Measurements from ENCODE around the gene LPP.

The LPP gene

DNA sequence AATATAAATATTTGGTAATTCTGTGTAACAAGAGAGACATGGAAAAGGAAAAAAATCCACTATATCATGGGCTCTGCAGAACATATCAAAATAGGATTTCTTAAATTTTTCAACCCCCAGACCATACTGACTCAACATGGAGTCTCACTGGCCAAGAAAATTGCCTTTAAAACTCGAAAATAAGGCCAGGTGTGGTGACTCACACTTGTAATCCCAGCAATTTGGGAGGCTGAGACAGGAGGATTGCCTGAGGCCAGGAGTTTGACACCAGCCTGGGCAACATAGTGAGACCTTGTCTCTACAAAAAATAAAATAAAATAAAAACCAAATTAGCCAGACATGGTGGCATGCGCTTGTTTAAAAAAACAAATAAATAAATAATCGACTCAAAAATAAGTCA lies 723.4 kb downstream of the LPP start:
- no peak for DNase-seq (ENCODE audit: low spot score)

DNA sequence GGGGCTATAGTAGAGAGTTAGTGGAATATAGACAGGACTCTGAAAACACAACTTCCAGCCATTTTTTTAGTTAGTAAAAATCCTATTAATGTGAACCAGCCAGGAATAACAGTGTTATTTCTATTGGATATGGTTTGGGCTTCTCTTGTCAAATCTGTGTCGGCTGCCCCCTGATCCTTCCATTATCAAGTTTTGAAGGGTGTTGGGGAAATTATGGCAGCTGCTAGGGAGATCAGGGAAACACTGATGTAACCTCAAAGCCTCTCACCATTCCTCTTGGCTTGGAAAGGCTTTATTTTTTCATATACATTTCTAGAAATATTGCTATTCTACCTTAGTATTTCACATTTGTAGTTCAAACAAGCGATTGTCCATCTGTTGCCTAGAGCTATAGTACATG lies 724.1 kb downstream of the LPP start:
- no peak for DNase-seq (ENCODE audit: low spot score)

DNA sequence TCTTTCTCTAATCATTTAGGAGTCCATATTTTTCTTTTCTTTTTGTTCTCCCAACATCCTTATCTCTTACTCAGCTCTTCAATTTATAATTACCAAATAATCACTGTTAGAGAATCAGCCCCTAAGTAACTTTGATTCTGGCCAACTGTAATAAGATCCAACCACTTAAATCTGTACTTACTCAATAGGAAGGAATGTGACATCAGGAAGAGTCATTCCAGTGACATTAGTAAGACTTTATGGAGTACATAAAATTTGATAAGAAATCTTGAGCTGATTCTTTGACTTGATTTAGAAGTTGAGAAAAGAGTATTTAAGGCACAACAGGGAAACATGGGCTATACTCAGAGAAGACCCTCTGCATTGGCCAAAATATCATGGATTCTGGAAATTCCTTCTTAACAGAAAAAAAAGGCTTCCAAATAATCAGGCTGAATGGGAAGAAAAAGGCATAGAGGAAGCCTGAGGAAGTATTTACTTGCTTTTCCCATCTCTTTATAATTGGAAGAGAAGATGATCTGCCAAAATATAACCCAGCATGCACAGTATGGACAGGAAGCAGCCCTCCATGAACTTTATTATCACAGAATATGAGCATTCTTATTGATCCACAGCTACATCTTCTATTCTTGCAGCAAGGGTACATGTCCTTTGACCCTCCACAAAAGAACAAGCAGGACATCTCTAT lies 728.1 kb downstream of the LPP start:
- no peak for DNase-seq (ENCODE audit: low spot score)

DNA sequence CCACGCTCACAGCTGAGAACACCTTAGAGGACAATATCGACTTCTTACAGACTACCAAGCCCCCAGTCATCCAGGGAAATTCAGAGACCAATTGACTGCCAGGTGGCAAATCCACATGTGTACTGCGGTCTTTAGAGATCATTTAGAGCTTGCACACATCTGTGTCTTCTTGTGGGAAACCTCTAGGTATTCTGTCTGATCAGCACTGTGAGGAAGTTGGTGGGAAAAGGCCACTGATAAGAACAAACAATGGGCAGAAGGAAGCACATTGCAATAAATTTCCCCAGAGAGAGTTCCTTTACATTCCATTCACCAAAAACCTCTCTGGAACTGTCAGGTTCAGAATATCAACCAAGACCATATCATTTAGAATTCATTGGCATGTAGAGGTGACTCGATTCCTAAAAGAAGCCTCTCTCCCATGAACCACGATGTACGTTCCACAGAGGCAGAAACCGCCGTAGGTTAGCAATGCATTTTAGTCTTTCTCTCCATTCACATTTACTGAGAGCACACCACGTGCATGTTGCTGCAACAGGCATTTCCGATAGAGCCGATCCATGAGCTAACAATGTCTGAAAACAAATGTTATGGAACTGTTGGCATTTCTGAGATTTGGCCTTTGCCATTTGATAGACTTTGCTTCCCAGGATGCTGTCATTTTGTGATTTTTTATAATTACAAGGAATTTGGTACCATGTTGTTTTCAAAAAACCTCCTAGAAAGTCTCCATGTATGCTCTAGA lies 730.5 kb downstream of the LPP start:
- no peak for DNase-seq (ENCODE audit: low spot score)

DNA sequence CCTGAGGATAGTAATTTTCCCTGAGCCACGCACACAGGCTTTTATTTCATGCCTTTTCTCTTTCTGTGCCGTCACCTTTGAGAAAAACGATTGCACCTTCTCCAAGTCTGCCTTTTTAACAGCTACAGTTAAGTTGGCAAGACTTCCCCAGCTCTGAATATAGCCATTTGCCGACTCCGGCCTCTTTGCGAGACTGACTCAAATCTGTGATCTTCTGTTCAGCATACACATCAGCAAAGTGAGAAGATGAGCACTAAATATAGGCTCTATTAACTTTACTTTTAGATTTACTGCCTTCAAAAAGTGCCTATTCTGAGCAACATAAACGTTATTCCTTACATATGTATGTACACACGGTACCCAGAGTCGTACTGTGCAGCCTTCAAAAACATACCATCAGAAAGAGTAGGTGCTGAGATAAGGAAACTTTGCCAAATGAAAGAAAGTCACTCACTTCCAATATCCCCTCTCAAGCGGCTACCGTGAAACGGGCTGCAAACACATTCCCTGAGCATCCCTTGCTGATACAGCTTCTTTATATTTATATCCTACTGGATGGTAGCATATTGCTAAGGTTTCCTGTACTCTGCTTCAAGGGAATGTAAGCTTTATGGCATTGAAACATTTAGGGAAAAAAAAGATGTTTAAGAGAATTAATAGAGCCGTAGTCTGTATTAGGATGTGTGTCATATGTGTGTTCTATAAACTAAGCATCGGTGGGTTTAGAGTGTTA lies 734.5 kb downstream of the LPP start:
- no peak for DNase-seq (ENCODE audit: low spot score)

DNA sequence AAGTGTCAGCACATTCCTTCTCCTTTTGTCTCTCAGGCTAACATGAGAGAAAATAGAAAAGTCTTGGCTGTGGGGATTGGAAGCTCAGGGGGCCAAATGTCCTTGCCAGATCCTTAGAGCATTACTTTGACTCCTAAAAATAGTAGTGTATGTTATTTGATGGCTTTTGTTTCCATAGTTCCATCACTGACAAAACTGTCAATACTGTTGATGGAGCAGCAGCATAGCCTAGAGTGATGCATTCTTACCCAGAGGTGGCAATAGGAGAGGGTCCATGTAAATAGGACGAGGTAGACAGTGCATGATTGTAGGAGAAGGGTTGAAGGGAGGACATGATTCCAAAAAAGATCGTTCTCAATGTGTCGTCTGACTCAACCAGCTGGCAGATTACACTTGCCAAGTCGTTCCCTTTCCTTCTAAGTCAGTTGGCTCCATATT lies 735.1 kb downstream of the LPP start:
- DNase-seq (ENCODE audit: low spot score): no peak

DNA sequence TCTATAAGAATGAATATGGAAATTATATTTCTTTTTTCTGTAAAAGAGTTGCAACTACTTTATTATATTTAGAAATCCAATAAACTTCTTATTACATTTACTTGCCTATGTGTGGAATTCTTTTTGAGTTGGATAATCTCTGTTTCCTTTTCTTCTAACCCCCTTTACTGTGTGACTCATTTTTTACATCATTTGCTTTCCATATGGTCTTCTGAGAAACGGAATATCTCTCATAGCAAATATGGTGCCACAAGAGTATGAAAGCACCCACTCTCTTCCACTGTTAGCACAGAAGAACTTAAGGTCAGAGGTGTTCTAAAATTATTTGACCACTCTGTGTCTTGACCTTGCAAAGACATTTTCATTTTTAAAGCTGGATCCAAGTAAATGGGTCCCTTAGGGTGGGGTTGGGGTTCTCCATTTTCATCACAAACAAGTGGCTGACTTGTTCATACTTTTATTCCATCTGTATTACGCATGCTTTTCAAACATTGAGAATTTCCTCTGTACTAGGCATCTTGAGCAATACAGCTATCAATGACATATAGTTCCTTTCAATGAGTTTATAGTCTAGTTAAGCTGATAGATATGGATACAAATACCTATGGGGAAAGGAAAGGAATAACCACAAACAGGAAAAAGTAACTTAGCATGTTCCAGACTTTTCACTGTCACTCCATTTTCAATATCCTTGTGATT lies 736.8 kb downstream of the LPP start:
- no peak for DNase-seq (ENCODE audit: low spot score)

DNA sequence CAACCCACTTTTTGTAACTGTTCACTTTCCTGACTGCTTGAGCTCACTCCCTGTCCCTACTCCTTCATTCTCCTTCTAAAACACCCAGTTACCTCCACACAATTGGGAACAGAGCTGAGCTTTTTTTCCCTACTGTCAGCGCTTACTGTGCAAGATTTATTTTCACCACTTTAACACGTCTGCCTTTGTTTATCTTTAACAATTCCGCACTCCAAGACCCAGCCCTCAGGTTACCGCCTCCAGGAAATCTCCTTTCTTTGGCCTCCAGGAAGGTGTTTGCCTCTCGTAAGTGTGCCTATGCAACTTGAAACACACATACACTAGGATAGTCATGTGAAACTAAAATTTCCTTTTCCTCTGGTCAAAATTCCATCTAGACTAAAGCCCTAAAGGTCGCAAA lies 745.9 kb downstream of the LPP start:
- DNase-seq (ENCODE audit: low spot score): no peak

DNA sequence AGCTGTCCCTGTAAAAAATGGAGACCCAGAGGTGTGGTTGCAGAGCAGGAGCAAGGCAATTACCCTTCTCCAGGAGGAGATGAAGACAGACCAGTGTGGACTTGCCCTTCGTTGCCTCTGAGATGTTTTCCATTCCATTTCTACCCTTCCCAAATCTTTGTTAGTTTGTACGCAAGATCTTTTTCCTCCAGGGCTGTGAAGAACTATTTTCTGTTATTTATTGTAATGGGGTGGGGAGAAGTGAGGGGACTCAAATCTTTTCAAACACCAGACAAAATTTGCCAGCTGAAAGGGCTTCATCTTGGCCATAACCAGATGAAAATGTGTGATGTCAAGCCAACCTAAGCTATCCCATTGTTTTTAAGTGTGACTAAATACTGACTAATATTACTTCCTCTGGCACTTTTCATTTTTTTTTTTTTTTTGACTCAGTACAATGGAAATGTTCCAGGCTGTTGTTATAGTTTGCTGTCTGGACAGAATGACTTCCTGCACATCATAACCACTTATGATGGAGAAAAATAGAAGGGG lies 746.5 kb downstream of the LPP start:
- no peak for DNase-seq (ENCODE audit: low spot score)

DNA sequence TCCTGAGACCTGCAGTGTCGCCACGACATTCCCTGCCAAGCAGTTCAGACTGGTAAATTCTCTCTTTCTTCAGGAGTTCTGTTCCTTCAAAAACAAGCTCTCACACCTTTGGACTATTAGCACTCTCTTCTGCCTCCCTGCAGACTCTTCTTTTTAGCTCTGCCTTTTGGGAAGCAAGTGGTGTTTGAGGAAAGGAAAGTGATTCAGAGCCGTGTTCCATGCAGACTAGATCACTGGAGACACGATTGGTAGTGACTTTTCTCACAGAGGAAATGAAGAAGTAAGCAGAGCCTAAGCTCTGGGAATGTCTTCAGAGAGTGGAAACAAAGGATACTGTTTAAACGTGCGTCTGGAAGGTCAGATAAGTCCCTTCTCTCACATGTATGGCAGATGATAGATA lies 747.2 kb downstream of the LPP start:
- DNase-seq (ENCODE audit: low spot score): no peak

DNA sequence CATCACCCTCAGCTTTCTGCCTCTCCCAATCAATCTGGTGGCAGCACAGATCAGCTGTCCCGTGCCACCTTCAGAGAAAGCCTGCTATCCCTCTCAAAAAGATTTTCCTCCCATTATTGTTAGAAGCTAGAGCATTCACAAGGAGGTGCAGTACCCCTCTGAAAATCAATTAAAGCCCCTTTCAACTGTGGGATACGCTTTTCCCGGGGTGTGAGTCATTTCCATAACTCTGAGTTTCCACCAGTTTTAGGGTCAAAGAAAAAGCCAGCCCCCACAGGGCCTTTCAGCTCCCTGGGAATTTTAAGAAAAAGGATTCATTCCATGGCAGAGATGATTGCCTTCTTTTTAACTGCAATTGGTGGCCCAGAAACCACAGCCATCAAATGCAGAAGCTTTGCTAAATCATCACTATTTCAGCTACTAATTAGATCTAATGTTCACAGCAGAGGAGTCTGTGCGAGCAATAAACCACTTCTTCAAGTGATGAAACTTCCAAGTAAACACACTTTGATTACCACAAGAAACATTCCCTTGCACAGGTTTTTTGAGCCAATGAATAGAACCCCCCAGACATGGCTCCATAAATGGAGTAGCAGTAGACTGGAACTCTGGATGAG lies 747.8 kb downstream of the LPP start:
- no peak for DNase-seq (ENCODE audit: low spot score)

DNA sequence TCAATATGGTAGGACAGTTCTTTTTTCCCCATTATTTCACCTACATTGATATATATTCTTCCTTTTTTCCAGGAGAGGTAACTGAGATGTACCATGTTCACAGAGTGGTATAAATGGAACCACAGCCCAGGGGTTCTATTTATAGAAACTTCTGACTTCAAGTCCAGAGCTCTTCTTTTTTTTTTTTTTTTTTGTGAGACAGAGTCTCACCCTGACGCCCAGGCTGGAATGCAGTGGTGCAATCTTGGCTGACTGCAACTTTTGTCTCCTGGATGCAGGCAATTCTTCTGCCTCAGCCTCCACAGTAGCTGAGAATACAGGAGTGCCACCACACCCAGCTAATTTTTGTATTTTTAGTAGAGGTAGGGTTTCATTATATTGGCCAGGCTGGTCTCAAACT lies 750.7 kb downstream of the LPP start:
- no peak for DNase-seq (ENCODE audit: low spot score)

DNA sequence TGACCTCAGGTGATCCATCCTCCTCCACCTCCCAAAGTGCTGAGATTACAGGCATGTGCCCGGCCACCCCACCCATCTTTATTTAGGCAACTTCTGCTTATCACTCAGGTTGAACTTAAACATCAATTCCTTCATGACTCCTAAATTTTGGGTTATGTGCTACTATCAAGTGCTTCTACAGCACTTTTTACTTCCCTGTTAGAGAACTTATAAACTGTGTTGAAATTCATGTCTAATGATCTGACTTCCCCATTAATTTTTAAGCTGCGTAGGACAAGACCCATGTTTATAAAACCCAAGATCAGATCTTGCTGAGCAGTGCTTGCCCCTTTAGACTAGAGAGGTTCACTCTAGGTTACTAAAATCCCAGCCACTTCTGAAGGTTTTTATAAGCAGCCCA lies 751.6 kb downstream of the LPP start:
- no peak for DNase-seq (ENCODE audit: low spot score)

DNA sequence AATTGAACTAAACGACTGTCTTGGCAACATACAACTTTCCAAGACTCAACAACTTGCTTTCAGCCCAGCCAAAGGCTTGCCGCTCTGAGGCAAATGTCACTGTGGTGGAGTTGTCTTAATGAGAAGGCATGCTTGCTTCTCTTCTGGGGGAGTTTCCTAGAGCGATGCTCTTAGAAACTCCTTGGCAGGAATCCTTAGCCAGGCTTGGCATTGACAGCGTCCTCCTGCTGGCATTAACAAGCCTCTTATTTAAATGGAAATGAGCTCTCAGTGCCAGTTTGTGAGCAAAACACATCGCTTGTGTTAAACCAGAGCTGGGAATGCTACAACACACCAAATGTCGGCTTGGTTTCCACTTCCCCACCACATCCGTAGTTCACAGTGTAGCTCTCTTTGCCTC lies 752.3 kb downstream of the LPP start:
- peak; percentile 75 for DNase-seq (ENCODE audit: low spot score)

DNA sequence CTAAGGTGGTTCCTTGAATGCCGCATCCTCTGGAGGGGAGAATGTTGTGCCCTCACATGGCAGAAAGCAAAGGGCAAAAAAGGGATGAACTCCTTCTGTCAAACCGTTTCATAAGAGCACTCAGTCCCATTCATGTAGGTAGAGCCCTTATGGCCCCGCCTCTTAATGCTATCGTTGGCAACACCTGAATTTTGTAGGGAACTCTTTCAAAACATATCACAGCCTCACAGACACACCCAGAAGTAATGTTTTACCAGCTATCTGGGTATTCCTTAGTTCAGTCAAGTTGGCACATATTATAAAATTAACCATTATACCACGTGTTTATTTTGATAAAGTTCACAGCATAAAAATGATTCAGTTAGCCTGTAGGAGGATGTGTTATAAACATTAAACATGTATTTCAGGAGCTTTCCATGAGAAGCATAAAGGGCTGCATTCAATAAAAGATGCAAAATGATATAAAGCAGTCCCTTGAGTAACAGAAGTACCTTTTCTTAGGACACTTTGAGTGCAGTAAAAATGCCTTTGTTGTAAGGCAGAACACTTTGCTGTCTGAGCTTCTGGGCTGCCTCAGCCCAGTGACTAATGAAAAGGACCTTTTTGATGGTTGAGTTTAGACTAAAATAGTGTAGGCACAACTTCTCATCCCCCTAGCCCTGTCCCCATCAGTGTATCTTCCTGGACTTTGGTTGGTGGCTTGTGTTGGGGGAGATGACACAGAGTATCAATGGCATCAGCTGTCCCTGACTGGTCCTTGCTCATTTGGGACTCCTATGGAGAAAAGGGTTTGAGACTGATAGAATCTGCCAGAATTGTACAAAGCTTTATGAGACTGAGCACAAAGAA lies 754.3 kb downstream of the LPP start:
- no peak for DNase-seq (ENCODE audit: low spot score)

DNA sequence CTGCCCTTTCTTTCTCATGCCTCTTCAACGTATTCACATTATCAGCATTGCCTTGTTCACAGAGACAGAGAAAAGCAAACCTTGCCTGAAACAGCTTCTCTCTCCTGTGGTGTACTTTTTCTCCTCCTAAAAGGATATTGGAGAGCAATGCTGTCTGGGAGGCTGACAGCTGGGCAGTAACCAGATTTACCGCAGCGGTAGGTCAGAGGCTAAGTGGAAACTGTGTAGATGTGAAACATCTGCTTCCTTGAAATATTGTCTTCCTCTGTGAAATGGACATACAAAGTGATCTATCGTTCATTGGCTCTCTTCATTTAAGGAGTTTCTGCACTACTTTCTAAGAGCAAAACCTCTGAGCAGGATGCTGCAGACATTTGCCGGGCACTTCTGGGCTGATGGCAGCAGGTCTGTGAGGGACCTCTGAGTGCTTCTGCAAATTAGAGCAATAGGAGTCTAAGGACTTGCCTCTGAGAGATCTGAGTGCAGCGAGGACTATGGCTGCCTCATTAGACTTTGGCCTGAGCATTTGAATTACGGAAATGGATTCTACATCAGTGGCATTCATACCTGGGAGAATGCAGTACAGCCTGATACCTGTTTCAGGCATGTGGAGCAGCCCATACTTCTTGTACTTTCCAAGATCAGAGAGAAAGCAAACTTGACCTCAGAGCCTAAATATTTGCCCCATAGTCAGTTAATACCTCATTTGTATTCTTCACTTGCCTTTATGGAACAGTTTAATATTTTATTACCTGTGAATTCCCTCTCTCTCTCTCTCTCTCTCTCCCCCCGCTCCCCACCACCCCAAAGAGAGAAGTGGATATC lies 757.3 kb downstream of the LPP start:
- no peak for DNase-seq (ENCODE audit: low spot score)

DNA sequence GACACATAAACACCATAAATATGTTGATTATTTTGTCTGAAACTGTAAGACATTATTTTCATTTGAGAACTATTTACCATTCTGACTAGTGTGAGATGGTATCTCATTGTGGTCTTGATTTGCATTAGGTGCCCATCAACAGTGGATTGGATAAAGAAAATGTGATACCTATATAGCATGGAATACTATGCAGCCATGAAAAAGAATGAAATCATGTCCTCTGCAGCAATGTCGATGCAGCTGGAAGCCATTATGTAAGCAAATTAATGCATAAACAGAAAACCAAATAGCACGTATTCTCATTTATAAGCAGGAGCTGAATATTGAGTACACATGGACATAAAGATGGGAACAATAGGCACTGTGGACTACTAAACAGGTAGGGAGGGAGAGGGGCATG lies 759.1 kb downstream of the LPP start:
- no peak for DNase-seq (ENCODE audit: low spot score)

DNA sequence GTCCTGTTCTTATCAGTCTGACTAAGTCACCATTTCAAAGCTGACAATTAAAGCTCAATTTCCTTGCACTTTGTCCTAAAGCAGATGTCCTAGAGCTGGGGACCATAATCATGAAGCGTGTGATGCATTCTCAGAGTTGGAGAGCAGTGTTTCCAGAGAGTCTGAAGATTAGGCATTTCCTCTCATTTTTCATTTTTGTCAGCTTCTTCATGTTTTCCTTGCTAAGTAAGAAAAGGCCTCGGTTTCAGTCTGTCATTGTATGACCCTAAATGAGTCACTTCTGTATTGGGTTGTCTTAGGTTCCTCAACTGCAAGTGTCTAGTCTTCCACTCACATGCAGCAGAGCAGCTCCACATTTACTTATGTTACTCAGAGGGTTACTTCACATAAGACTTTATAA lies 760.6 kb downstream of the LPP start:
- no peak for DNase-seq (ENCODE audit: low spot score)

DNA sequence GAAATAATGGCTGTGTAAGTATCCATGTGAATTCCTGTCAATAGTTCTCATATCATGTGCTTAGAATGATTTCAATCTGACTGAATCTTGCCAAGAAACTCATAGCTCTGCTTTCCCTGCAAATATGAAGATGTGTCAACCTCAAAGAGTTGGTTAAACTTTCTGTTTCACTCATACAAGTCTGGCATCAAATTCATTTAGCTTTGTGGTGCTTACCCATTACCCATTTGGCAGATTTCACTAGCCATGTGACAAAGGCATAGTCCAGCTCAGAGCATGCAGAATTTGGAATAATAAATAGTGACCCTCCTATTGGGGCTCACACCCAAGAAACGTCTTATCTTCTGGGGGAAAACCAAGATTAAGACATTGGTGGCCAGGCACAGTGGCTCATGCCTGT lies 761.2 kb downstream of the LPP start:
- DNase-seq (ENCODE audit: low spot score): no peak

DNA sequence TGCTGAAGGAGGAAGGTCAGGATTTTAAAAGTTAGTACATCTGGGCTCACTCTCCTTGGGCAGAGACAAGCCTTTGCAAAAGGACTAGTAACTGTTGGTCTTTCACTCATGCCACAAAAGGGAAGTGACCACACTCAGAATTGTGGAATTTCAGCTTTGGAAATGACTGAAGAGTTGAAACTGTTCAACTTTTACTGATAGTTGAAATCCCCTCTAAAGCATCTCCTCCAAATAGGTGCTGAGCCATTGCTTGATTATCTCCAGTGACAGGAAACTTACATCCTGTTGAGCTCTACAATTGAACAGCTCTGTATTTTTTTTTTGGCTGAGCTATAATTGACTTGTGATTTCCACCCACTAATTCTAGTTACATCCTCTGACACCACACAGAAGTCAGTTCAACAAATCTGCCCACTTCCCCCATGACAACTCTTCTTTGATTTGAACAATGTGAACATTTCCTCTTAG lies 763.0 kb downstream of the LPP start:
- peak; percentile 62 for DNase-seq (ENCODE audit: low spot score)

Measured in putamen (tissue), 1 donor.